GM18873 (cell line): Measurements from ENCODE around the gene TRIM2.

Experiments
- ATAC-seq: cut with Tn5 transposase; IDR thresholded peaks from one replicate; pipeline ENCODE4 v1.9.1; 2021; ENCODE audit warnings: mild to moderate bottlenecking, moderate library complexity, moderate number of reproducible peaks; ENCODE audit not compliant: unreplicated experiment, low FRiP score

TRIM2 gene

DNA sequence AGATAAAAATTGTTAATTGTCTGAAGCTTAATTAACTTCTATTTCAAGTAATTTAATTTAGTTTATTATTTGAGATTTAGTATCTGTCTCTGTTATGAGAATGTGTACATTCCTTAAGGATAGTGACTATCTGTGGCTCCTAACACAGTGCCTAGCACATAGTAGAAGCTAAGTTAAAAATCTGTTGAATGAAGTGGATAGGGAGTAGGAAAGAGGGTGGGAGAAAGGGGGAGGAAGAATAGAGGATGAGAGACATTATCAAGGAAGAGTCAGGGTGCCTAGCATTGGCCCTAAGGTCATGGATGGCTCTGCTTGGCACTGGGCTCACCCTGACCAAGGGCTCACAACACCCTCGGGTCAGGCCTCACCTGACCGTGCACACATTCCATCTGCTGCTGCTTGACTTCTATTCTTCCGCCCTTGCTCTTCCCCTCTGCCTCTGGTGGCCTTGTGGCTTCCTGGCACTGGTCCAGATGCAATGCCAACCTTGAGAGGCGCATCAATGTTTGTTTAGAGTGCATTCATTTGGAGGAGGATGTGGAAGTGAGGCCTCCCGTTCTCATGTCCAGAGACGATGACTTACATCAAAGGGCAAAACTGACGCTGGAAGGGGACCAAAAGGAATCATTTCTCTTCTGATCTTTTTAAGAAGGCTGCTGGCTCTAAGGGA is 42.3 kb downstream of the TRIM2 start:
- ATAC-seq = no peak

DNA sequence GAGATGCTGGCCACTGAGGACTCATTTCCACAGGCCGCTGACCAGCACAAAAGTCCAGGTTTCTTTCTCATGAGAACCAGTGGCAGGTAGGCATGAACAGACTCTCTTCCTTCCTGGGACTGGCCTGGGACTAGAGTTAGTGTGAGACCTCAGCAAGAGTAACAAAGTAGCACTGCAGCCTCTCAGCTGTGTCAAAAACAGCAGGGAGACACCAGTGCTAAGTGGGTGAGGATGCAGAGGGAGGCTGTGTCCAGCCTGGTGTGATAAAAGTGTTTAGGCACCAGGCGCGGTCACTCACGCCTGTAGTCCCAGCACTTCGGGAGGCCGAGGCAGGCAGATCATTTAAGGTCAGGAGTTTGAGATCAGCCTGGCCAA is 42.9 kb downstream of the TRIM2 start:
- ATAC-seq = no peak

DNA sequence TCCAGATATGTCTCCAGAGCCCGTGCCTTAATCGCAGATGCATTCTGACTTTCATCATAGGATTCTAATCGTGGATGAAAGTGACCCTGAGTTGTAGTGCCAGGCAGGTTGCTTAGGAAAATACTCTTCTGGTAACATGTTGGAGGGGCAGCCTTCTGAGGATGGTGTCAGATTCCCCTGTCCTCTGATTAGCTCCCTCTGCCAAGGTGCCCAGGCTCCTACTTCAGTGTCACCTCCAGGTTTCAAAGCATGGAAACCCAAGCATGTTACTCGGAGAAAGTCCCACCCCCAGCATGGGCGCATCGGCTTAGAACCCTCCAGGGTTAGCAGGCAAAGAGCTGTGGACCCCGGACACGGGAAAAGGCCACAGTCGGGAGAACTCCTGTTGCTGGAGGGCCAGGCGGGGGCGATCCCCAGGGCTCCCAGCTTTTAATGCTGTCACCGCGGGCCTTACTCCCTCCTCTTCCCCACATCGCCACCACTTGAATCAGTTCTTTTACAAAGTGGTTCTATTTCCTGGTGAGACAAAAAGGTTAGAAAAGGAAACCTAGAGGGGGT is 44.5 kb downstream of the TRIM2 start:
- ATAC-seq = no peak

DNA sequence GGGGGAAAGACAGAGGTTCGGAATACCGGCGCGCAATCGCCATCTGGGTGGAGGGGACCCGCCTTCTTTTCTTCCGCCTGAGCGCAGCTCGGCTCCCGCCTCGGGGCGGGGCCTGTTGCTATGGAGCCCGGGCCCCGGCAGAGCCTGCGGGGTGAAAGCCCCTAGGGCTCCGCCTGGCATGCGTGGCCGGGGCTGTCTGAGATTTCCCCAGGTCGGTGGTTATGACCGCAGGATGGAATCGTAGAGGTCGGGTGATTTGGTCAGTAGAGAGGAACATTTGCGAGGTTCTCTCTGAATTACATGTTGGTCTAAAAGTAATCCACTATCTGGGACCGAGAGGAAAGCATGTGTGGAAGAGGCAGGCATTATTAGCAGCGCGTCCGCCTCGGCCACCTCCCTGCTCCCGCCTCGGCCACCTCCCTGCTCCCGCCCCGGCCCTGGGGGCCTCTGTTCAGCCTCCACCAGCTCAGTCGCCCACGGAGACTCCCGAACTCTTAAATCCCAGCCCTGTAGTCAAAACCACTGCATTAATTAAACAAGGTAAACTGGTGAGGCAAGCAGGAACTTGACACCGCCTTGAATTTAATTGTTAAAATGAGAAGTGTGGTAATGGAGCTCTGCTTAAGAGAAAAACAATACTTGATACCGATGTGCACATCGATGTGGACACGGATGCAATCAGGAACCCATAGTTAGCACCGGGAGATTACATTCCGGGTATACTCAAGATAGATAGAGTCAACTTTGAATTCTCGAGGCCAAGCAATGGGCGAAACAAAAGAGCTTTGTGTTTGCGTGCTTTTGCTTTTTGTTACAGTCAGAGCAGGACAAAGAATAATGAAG is 45.2 kb downstream of the TRIM2 start:
- ATAC-seq = peak; percentile 88

DNA sequence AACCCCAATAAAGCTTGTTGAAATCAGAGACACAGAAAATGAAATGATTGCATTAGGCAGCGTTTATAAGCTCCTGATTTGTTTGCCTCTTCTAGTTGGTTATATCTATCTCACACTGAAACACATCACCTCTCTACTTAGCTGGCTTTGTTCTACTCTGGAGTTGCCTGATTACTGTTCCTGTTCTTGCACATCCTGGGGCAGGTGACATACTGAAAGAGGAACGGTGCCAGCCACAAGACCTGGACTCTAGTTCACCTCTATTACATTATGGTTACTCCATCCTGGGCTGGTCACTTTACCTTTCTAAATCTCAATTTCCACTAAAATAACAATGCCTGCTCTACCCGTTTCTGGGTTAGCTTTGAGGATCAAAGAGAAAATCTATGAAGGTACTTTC is 47.9 kb downstream of the TRIM2 start:
- no peak for ATAC-seq

DNA sequence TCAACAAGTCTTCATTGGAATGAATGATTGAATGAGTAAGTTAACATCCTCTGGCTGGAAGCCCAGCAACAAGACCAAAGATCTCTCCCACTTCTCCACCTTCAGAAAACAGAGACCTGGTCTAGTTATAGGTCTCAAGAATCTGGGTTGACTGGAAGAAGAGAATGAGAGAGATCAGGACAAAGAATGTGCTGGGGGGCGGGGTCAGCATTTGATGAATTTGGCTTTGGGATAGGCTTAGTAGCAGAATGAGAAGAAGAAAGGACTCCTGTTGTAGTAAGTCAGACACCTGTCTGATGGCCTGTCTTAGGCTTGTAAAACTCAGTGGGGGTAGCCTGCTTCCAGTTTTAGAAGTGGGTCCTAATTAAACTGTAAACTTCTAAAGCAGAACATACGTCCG is 51.0 kb downstream of the TRIM2 start:
- ATAC-seq = no peak

DNA sequence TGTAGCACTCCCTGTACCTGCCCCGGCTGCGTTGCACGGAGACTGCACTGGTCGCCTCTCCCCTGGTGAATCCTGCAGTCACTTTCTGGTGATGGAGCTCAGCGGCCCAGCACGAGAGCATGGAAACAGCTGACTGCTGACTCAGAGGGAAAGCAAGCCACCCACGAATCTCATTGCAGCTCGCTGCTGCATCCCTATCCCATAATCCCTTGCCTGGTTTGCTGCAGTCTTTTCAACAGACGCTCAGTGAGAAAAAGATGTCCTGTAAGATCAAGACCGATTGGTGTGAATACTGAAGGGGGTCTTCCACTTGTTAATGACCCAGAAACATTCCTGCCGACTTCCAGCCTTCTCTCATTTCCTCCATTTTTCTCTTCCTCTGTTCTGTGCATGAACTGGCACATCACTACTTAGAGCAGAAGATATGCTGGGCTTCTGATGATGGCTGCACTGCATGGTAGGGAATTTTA is 52.9 kb downstream of the TRIM2 start:
- ATAC-seq = no peak

DNA sequence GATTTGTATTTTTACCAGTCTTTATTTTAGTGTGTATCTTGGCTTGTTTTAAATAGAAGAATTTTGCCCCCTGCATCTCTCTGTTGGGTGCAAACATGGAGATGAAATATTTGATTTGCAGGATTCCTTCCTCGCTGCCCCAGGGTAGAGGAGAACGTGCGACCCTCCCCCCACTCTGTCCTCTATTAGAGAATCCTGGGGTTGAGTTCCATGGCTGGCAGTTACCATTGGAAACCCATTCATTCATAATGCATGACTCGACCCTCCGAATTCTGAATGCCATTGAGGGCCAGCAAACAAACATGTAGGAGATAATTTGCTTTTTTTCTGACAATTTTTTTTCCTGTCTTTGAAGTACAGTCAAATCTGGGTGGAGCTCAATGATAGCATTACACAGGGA is 53.7 kb downstream of the TRIM2 start:
- no peak for ATAC-seq

DNA sequence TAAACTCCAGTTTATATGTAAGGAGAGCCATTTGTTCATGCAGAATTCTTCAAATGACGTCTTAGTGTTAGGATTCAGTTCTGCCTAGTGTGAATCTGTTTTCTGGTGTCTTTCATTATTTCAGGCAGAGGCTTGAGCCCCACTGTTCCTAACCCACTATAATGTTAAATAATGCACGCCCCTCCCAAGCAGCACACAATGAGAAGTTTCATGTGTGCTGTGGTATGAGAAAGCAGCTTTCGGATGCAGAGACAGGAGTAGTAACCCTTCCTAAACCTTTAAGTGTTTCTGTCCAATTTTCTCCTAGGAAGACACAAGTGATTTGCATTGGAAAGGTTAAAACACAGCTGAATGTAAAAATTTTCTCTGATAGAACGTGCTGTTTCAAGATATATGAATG is 54.5 kb downstream of the TRIM2 start:
- ATAC-seq = no peak

DNA sequence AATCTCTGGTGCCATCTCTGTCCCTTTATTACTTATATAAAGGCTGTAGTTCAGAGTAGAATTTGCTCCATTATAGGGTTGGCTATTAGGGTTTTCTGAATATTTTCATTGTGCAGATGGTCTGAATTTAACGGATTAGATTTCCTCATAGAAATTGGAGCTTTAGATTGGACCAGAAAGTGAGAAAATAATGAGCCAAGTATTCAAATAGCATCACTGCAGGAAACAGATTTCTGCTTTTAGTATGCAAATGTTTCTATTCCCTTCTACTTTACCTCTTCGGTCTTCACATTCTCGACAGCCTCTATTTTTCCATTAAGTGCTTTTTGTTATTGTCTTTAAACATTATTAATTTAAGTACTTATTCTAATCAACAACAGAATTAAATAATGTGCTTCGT is 55.4 kb downstream of the TRIM2 start:
- ATAC-seq = no peak

DNA sequence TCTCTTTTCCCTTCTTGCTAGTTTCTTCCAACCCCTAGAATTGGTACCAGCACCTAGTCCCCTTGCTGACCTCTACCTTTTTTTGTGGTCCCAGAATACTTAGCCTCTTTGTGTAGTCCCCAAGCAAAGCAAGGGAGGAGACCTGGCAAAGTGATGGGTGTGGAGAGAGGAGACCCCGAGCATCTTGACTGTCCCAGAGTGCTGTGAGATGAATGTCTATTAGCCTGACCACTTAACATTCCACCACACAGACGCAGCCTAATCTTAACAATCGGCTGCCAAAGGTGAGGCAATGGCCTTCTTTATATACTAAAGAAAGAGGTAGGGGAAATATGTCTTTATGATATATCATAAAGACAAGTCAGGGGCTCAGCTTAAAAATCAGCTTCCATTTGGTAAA is 55.9 kb downstream of the TRIM2 start:
- ATAC-seq = no peak

DNA sequence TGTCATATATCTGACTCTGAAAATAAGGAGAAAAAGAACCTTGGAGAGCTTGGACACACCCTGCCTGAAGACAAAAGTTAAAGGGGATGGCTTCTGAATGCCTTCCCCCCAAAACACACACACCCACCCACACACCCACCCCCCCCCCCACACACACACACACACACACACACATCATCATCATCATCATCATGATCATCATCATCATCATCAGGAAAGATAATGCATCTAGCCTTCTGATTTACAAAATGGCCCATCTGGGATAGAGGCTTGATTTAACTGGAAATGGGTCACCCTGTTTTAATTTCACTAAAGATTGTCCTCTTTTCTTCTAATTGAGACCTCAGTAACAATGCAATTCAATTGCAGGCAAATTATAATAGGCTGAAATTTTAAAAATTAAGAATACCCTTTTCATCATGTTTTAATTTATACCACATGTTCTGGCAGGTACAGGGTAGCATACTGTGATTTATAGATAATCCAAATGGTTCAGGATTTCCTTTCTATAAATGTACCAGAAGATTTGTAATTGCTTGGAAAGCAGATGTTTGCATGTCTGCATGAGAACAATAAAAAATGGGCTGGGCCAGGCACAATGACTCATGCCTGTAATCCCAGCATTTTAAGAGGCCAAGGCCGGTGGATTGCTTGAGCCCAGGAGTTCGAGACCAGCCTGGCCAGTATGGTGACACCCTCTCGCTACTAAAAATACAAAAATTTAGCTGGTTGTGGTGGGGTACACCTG is 56.5 kb downstream of the TRIM2 start:
- ATAC-seq = no peak

DNA sequence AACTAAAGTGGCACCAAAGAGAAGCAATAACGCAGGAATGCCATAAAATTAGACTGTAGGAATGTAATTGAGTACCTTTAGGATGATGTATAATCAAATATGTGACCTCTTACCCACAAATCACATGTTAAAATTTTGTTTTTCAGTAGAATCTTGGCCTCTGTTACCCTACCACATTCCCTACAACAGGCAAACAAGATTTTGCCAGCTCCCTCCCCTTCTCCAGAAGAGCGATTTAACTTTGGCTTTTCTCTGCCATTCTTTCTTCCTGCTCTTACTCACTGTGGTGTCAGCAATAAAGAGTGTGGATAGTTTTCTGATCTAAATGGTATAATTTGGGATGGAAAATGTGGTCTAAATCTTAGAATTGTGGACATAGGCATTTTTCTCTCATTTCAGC is 57.2 kb downstream of the TRIM2 start:
- ATAC-seq = no peak

DNA sequence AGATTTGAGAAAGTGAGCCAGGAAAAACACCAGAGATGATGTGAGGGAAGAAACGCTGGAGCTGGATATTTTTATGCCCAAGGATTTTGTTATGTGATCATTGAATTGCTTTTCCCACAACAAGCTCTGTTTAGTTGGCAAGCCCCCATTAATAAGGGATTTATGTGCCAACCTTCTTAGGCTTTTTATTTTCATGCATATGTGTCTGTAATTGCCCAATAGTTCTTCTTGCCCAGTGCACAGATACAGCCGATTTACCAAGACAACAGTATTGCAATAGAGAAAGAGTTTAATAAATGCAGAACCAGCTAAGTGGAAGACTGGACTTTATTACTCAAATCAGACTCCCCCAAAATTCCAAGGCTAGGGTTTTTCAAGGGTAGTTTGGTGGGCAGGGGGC is 57.7 kb downstream of the TRIM2 start:
- ATAC-seq = no peak

DNA sequence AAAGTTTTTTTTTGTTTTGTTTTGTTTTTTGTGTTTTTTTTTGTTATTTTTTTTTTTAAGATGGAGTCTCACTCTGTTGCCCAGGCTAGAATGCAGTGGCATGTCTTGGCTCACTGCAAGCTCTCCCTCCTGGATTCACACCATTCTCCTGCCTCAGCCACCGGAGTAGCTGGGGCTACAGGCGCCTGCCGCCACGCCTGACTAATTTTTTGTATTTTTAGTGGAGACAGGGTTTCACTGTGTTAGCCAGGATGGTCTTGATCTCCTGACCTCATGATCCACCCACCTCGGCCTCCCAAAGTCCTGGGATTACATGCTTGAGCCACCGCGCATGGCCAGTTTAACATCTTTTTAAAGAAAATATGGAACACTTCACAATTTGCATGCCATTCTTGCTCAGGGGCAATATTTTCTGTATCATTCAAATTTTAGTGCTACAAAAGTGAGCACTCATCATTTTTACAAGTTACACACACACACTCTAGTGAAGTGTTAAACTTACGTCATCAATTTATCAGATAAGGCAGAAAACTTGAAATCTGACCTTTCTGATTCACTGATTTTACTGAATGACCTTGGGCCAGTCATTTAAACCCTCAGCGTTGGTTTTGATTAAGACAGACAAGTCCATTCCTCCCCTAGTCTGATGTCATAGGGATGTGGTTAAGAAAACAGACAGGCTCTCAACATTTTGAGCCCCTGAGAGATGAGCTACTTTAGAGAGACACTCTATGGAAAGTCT is 61.2 kb downstream of the TRIM2 start:
- no peak for ATAC-seq

DNA sequence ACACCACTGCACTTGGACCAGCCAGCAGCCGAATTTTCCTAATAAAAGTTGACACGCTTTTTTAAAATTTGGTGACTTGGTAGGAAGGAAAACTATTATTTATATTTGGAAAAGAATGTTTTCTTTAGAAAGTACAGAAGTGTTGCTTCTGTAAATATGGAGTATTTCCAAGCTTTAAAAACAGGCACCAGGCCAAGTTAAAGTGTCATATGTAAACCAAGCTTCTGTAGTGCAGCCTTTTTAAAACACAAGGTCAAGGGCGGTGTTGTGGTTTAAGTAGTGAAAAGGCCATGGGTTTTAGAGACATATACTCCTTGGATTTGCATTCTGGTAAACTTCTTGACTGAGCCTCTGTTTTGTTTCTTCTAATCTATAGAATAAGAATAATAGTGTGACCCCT is 62.7 kb downstream of the TRIM2 start:
- ATAC-seq = no peak

DNA sequence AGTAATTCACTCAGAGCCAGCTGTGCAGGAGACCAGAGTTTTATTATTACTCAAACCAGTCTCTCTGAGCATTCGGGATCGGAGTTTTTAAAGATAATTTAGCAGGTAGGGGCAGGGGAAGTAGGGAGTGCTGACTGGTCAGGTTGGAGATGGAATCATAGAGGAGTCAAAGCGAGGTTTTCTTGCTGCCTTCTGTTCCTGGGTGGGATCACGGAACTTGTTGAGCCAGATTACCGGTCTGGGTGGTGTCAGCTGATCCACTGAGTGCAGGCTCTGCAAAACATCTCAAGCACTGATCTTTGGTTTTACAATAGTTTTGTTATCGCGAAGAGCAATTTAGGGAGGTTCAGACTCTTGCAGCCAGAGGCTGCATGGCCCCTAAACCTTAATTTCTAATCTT is 63.6 kb downstream of the TRIM2 start:
- ATAC-seq = no peak

DNA sequence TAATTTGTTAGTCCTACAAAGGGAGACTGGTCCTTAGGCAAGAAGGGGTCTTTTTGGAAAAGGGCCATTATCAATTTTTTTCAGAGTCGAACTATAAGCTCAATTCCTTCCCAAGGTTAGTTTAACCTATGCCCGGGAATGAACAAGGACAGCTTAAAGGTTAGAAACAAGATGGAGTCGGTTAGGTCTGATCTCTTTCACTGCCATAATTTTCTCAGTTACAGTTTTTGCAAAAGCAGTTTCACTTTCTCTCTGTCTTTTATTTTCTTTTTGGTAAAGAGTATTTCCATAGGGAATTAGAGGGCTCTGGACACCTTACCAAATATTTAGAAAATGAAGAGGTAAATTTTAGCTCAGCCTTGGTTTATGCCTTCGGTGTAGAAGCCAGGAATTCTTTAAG is 64.1 kb downstream of the TRIM2 start:
- no peak for ATAC-seq

DNA sequence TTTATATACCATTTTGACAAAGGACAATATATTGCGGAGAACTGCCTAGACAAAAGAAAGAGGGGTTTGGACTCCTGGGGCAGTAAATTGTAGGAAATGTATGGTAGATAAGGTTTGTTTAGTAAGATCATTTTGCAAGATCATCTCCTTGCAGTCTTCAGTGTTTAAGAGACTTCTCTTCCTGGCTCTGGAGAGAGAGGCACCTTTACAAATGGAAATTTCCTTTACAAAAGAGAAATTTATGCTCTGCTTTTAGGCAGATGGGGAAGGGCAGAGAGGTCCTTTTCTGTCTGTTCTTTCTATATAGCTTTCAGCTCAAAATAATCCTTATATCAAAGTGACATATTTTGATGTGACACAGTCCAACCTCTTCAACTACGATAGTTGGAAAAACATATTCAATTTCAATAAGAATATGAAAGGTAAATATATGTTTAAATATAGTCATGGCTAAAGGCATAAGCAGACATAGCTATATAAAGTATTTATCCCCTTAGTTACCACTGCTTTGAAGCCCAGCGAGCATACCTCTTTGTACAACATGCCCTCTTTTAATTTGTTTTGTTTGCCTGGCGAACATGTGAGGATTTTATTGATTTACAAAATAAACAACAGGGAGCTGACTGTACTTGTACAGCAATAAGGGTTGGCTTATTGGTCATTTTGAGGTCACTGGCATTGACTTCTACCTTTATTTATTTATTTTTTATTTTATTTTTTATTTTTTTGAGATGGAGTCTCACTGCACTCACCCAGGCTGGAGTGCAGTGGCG is 65.2 kb downstream of the TRIM2 start:
- ATAC-seq = no peak

DNA sequence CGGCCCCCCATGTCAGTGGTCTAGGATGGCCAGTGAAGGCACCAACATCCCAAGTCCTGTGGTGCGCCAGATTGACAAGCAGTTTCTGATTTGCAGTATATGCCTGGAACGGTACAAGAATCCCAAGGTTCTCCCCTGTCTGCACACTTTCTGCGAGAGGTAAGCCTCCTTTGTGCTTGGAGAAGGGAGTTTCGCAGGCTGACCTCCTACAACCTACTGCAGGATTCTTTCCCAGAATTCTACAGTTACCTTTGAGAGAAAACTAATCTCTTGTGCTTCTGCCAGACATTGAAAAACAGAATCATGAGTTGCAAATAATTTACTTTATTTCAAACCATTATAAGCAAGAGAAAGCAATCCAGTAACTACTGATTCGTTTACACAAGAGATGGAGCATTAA is 66.1 kb downstream of the TRIM2 start:
- ATAC-seq = no peak
